NB4 (cell line): ENCODE data around the gene ARSH.

Source experiments
- DNase-seq: peaks from one replicate; pipeline ENCODE4 v3.0.0; 2010; ENCODE audit warnings: low read depth
- H3K4me3 ChIP-seq: one replicate; pipeline ENCODE4 v1.5.1; 2011; ENCODE audit warnings: mild to moderate bottlenecking, low read depth, low read length, moderate library complexity
- MYC ChIP-seq: IDR thresholded peaks from 2 replicates; pipeline ENCODE4 v1.6.1; 2011; ENCODE audit warnings: low read depth, low read length
- POLR2A ChIP-seq: IDR thresholded peaks from 2 replicates; pipeline ENCODE4 v1.6.1; 2011; ENCODE audit warnings: mild to moderate bottlenecking; ENCODE audit not compliant: insufficient read length; ENCODE audit errors: extremely low read depth
- TF ChIP-seq, protein P1 (sequence below): IDR thresholded peaks from one replicate; pipeline ENCODE4 v1.5.1; 2012; ENCODE audit warnings: low read depth, low read length
- TF ChIP-seq, protein P2 (sequence below): IDR thresholded peaks from 2 replicates; pipeline ENCODE4 v1.6.1; 2011; ENCODE audit warnings: low read depth, low read length

Gene ARSH

DNA sequence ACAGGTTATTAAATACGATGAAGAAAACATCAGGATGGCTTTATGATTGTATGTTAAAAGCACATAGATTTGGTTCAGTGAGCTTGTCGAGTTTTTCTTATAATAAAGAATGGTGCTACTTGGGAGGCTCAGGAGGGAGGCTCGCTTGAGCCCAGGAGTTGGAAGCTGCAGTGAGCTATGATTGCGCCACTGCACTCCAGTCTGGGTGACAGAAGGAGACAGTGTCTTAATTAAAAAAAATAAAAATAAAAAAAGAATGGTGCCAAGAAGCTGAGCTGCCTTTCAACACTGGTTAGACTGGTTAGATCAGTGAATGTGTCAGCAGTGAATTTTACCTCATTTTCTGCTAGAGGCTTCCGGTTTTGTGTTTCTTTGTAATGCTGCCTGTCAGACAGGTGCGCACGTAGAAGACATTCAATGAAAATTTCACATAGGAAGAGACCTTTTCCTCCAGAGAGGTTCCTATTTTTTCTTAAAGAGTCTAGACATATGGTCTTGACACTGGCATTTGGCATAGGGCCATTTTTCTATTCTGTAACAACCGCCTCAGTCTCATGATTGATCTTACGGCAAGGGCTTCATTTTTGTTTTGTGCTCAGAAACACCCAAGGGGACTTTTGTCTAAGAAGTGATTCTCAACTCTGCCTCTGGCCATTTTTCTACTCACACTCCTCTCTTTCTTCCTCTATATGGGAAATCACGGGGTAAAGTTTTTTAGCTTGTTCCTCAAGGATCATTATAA is 19.9 kb downstream of the ARSH start:
- no peak for DNase-seq
- TF ChIP-seq, protein P1, sequence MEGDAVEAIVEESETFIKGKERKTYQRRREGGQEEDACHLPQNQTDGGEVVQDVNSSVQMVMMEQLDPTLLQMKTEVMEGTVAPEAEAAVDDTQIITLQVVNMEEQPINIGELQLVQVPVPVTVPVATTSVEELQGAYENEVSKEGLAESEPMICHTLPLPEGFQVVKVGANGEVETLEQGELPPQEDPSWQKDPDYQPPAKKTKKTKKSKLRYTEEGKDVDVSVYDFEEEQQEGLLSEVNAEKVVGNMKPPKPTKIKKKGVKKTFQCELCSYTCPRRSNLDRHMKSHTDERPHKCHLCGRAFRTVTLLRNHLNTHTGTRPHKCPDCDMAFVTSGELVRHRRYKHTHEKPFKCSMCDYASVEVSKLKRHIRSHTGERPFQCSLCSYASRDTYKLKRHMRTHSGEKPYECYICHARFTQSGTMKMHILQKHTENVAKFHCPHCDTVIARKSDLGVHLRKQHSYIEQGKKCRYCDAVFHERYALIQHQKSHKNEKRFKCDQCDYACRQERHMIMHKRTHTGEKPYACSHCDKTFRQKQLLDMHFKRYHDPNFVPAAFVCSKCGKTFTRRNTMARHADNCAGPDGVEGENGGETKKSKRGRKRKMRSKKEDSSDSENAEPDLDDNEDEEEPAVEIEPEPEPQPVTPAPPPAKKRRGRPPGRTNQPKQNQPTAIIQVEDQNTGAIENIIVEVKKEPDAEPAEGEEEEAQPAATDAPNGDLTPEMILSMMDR: no peak
- TF ChIP-seq, protein P2, sequence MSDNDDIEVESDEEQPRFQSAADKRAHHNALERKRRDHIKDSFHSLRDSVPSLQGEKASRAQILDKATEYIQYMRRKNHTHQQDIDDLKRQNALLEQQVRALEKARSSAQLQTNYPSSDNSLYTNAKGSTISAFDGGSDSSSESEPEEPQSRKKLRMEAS: no peak
- TF ChIP-seq MYC (no peak), POLR2A (no peak)
- H3K4me3 ChIP-seq: no peak overlapping the region

DNA sequence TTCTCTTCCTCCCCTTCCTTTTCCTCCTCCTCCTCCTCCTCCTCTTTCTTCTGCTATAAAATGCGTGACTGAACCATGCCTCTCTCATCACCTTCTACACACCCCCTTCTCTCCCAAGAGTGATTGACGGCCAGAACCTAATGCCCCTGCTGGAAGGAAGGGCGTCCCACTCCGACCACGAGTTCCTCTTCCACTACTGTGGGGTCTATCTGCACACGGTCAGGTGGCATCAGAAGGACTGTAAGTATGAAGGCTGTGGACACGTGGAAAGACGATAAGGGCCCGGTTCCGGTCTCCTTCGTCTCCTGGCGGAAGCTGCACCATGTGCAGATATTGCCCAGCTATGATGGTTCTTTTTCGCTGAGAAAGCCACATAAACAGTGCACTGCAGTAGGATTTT is 22.8 kb downstream of the ARSH start:
- H3K4me3 ChIP-seq: no peak overlapping the region
- TF ChIP-seq, protein P1: no peak
- TF ChIP-seq, protein P2: no peak
- TF ChIP-seq MYC (no peak), POLR2A (no peak)
- peak; percentile 2 for DNase-seq

DNA sequence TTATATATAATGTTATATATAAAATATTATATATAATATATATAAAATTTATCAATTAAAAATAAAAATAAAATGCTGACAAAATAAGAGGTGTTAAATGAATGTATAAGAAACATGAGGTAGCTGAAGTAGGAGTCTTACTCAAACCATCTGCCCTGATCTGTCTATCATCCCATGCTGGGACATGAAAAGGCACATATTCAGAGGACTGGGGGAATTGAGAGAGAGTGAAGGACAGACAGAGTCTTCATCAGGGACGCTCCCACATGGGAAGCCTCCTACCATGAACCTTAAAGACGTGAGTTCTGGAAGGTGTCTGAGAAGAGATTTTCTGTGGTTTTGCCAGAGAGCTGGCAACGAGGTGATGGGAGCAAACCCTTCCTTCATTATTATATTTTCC is 30.9 kb downstream of the ARSH start:
- no peak overlapping the region for H3K4me3 ChIP-seq
- TF ChIP-seq, protein P1: no peak
- TF ChIP-seq POLR2A: no peak
- no peak for TF ChIP-seq MYC
- TF ChIP-seq, protein P2: no peak
- DNase-seq: no peak

DNA sequence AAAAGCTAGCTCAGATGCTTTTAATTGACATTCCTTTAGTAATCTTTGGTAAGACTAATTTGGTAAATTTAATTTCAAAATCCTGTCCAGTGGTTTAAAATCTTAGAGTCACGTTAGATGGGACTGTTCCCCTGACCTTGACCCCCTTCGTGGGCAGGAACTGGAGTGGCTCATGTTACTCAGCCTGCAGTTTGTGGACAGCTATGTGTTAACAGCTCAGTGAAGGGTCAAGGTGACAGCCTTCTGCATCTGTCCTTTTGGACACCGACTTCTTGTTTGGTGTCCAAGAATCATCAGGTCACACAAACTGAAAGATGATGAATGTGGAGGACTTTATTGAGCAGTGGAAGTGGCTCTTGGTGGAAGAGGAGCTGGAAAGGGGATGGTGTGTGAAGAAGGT is 37.9 kb downstream of the ARSH start:
- no peak overlapping the region for H3K4me3 ChIP-seq
- no peak for DNase-seq
- TF ChIP-seq, protein P2: no peak
- TF ChIP-seq POLR2A: no peak
- TF ChIP-seq, protein P1: no peak
- TF ChIP-seq MYC: no peak

DNA sequence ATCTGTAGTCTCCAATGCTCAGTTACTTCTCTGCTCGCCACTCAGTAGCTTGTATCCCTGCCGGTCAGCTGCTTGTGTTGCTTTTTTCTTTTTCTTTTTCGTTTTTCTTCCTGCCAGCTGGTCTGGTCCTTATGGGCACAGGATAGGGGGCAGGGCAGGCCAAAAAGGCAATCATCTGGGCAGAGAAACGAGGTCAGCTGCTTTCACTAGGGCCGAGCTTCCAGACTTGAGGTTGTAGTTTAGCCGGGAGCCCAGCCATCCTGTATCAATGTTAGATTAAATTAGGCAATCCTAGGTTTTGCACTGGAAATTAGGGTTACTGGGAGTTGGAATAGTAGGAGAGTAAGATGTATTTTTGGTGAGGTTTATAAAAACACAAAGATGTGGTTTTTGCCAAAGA is 38.3 kb downstream of the ARSH start:
- H3K4me3 ChIP-seq: no peak overlapping the region
- TF ChIP-seq, protein P1: no peak
- TF ChIP-seq MYC (no peak), POLR2A (no peak)
- TF ChIP-seq, protein P2: no peak
- DNase-seq: no peak
